Measurements from ENCODE around the gene DUSP14. TPM values are rescaled to one million over a fixed set of nuclear protein-coding genes. Genes with fewer than 3 reads are reported as not detected.

Gene DUSP14
- total and polyA plus RNA-seq, 2 of the 13 experiments (the other 11 are each of a cell fraction or from before 2014, with no cell fraction given) = 33.5 to 39.8 TPM

DNA sequence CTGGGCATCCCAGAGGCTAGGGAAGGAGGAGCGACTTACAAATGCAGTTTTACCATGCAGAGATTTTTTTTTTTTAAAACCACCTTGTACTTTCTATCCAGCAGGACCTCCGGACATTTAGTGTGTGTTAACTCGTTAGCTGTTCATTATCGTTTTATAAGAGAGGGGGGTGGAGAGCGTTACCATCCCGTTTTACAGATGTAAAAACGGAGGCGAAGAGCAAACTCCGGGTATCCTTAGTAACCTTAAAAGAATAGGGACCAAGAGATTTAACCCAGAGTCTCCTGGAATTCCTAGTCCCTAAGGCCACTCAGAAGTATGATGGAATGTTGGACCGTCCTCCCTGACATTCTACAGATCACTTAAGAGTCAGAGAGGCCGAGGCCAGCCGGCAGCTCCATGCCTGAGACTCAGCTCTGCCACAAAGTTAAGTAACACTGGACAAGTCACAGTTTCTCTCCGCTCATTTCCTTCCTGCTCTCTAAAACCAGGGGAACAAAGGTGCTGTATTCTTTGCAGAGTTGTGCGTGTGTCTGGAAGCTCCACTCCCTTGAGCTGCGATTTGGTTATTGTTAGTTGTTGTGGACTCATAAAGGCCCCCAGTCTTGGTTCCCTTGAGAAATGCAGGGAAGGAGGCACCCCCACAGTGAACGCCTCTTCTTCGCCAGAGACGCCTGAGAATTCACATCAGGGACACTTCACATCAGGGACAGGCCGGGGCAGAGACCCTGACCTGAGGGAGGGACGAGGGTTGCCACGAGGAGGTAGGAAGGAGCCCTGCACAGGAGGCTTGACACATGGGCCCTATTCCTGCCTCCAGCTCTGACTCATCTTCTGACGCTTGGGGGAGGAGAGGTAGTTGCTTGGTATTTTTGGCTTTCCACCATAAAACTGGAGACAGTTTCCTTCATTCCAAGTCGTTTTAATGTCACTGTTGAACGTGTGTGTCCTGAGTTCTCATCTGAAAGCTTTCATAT lies 1.2 kb downstream of the DUSP14 start:
- Histone ChIP-seq H3K79me2 (ENCODE audit: insufficient read depth, low read length) (peaks cover 54% of the 10 kb centered on the region), H3K36me3 (replicated peaks in 1 of 2; ENCODE audit: control insufficient read depth in 1 of 2, insufficient read depth in 2 of 2, low read length in 2 of 2) (no peaks in the 10 kb centered on the region), H4K20me1 (ENCODE audit: insufficient read depth, low read length) (peaks cover 22% of the 10 kb centered on the region; the same call in 1 of the 2 replicates), H3K4me1 (ENCODE audit: insufficient read depth, low read length) (peaks cover 66% of the 10 kb centered on the region), H3K27me3 (ENCODE audit: control insufficient read depth in 1 of 2, insufficient read depth in 2 of 2, low read length in 2 of 2) (no peaks in the 10 kb centered on the region; a peak in 1 of 5 replicates), H3K27ac (ENCODE audit: extremely low read length, insufficient read depth, low read length) (peak overlapping the region; percentile 67), H3K4me2 (ENCODE audit: low read depth, low read length) (peak overlapping the region; percentile 90), H3K4me3 (replicated peaks in 1 of 3; ENCODE audit: insufficient read depth in 1 of 3, low read depth in 2 of 3, low read length in 3 of 3) (peak overlapping the region; percentile 91 to 99 (median 92)), H3K9ac (ENCODE audit: insufficient read depth, low read depth, low read length) (peak overlapping the region; percentile 79), H2AFZ (ENCODE audit: low read length) (no peak overlapping the region), H3K9me3 (ENCODE audit: low read length) (no peaks in the 10 kb centered on the region)
- peak; percentile 64 for DNase-seq (ENCODE audit: low spot score)
- peak; percentile 26 for ATAC-seq
- ChIA-PET CTCF (ENCODE audit: low intra/inter-chr PET ratio, low total read pairs) (no interaction called here), POLR2A (interaction anchor here (0.6 to 2.5 kb wide), 4 partner anchors 11 to 121 kb away, joined by 3 to 21 read pairs (median 5); partner anchors contain the start of genes ACACA and TADA2A)
- FAIRE-seq = no peak
- intact Hi-C loops (cut with micrococcal nuclease; ENCODE audit: unreplicated experiment) = no loop called here
- in situ Hi-C loops (cut with HindIII; ENCODE audit: extremely low pct_ligation_motif_present, low pct_unique_long_range_greater_than_20kb) = no loop called here
- 4% methylated on average over 22 of the region's 24 CpGs for WGBS (ENCODE audit: low lambda C conversion rate)
- TSS peak; percentile 62 for BruUV-seq (replicated peaks)
- TF ChIP-seq TCF7 (IDR thresholded peaks at IDR 0.05; ENCODE audit: low read depth) (no peak), POLR2A (IDR thresholded peaks at IDR 0.05; ENCODE audit: insufficient read depth in 1 of 2, low read depth in 2 of 2, low read length in 2 of 2) (peak in 1 of 2 experiments; percentile 48; a peak in 1 of 4 replicates), ZMYM2 (CRISPR knock-in tag; IDR thresholded peaks at IDR 0.05) (no peak), ZFP82 (CRISPR knock-in tag; IDR thresholded peaks at IDR 0.05; ENCODE audit: borderline replicate concordance) (no peak), TBX2 (CRISPR knock-in tag; IDR thresholded peaks at IDR 0.05; ENCODE audit: borderline replicate concordance) (0 out of 2 replicates have a peak, but pooled peaks have one; percentile 25), SIN3A (IDR thresholded peaks at IDR 0.05; ENCODE audit: borderline replicate concordance, low read depth, low read length) (peak; percentile 53; the same call in 1 of the 2 replicates), DMAP1 (CRISPR knock-in tag; IDR thresholded peaks at IDR 0.05) (no peak), BORCS8-MEF2B (CRISPR knock-in tag; IDR thresholded peaks at IDR 0.05) (no peak), KDM2A (CRISPR knock-in tag; IDR thresholded peaks at IDR 0.05; ENCODE audit: borderline replicate concordance, low read depth) (0 out of 2 replicates have a peak, but pooled peaks have one; percentile 23), ARHGAP35 (CRISPR knock-in tag; IDR thresholded peaks at IDR 0.05; ENCODE audit: borderline replicate concordance) (no peak), FOSL2 (CRISPR knock-in tag; IDR thresholded peaks at IDR 0.05) (peak; percentile 90), KDM3A (CRISPR knock-in tag; IDR thresholded peaks at IDR 0.05; ENCODE audit: low read depth) (0 out of 2 replicates have a peak, but pooled peaks have one; percentile 17), ZNF850 (CRISPR knock-in tag; conservative IDR thresholded peaks at IDR 0.05) (no peak), ZNF44 (CRISPR knock-in tag; IDR thresholded peaks at IDR 0.05) (0 out of 2 replicates have a peak, but pooled peaks have one; percentile 29), ZNF614 (CRISPR knock-in tag; IDR thresholded peaks at IDR 0.05; ENCODE audit: borderline replicate concordance) (0 out of 2 replicates have a peak, but pooled peaks have one; percentile 12), CBX1 (IDR thresholded peaks at IDR 0.05; ENCODE audit: low read depth) (no peak), ZBTB1 (CRISPR knock-in tag; IDR thresholded peaks at IDR 0.05; ENCODE audit: borderline replicate concordance) (no peak)
- TF ChIP-seq, protein P1, sequence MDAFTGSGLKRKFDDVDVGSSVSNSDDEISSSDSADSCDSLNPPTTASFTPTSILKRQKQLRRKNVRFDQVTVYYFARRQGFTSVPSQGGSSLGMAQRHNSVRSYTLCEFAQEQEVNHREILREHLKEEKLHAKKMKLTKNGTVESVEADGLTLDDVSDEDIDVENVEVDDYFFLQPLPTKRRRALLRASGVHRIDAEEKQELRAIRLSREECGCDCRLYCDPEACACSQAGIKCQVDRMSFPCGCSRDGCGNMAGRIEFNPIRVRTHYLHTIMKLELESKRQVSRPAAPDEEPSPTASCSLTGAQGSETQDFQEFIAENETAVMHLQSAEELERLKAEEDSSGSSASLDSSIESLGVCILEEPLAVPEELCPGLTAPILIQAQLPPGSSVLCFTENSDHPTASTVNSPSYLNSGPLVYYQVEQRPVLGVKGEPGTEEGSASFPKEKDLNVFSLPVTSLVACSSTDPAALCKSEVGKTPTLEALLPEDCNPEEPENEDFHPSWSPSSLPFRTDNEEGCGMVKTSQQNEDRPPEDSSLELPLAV (CRISPR knock-in tag; conservative IDR thresholded peaks at IDR 0.05; ENCODE audit: low read depth) = no peak
- TF ChIP-seq, protein P2, sequence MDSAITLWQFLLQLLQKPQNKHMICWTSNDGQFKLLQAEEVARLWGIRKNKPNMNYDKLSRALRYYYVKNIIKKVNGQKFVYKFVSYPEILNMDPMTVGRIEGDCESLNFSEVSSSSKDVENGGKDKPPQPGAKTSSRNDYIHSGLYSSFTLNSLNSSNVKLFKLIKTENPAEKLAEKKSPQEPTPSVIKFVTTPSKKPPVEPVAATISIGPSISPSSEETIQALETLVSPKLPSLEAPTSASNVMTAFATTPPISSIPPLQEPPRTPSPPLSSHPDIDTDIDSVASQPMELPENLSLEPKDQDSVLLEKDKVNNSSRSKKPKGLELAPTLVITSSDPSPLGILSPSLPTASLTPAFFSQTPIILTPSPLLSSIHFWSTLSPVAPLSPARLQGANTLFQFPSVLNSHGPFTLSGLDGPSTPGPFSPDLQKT (CRISPR knock-in tag; IDR thresholded peaks at IDR 0.05; ENCODE audit: borderline replicate concordance) = no peak
- TF ChIP-seq, protein P3, sequence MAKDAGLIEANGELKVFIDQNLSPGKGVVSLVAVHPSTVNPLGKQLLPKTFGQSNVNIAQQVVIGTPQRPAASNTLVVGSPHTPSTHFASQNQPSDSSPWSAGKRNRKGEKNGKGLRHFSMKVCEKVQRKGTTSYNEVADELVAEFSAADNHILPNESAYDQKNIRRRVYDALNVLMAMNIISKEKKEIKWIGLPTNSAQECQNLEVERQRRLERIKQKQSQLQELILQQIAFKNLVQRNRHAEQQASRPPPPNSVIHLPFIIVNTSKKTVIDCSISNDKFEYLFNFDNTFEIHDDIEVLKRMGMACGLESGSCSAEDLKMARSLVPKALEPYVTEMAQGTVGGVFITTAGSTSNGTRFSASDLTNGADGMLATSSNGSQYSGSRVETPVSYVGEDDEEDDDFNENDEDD (CRISPR knock-in tag; IDR thresholded peaks at IDR 0.05; ENCODE audit: borderline replicate concordance) = peak; percentile 51; the same call in 1 of the 2 replicates

All from HepG2 (cell line).